ENCODE measurements around the gene ALDH2. TPM values are rescaled to one million over a fixed set of nuclear protein-coding genes. Genes with fewer than 3 reads are reported as not detected.

The ALDH2 gene
- total and polyA plus RNA-seq, 11 donors: 135 to 303 (median 248) TPM

- intact Hi-C loops (cut with DNase I): no loop called here
- ATAC-seq (no peak), DNase-seq (no peak)
- no peaks in the 10 kb centered on the region for H3K36me3 ChIP-seq
- H3K4me3 ChIP-seq: no peak overlapping the region
- H3K9me3 ChIP-seq: no peaks in the 10 kb centered on the region
- TF ChIP-seq, protein P1, sequence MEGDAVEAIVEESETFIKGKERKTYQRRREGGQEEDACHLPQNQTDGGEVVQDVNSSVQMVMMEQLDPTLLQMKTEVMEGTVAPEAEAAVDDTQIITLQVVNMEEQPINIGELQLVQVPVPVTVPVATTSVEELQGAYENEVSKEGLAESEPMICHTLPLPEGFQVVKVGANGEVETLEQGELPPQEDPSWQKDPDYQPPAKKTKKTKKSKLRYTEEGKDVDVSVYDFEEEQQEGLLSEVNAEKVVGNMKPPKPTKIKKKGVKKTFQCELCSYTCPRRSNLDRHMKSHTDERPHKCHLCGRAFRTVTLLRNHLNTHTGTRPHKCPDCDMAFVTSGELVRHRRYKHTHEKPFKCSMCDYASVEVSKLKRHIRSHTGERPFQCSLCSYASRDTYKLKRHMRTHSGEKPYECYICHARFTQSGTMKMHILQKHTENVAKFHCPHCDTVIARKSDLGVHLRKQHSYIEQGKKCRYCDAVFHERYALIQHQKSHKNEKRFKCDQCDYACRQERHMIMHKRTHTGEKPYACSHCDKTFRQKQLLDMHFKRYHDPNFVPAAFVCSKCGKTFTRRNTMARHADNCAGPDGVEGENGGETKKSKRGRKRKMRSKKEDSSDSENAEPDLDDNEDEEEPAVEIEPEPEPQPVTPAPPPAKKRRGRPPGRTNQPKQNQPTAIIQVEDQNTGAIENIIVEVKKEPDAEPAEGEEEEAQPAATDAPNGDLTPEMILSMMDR (IDR thresholded peaks at IDR 0.05): no peak
- TF ChIP-seq POLR2A (IDR thresholded peaks at IDR 0.05): no peak
- WGBS, 4 donors: 92 to 98% (median 95%) methylated on average over 7 of the region's 7 CpGs
- peaks cover 0 to 7% (median 0%) of the 10 kb centered on the region in 12 donors for H3K4me1 ChIP-seq
- no peak overlapping the region for H3K27ac ChIP-seq
- no peaks in the 10 kb centered on the region for H3K27me3 ChIP-seq
Measured at GRCh38 chr12:111858778-111859177, 92.0 kb downstream of the ALDH2 start.

- H3K4me3 ChIP-seq: no peak overlapping the region
- no peak for DNase-seq
- intact Hi-C loops (cut with DNase I): no loop called here
- H3K9me3 ChIP-seq: no peaks in the 10 kb centered on the region
- no peak for TF ChIP-seq POLR2A (IDR thresholded peaks at IDR 0.05)
- TF ChIP-seq, protein P1 (IDR thresholded peaks at IDR 0.05): no peak
- H3K36me3 ChIP-seq: peaks cover 0 to 56% (median 42%) of the 10 kb centered on the region in 9 donors
- 82 to 98% (median 96%) methylated on average over 1 of the region's 1 CpG for WGBS, 4 donors
- peaks cover 0 to 3% (median 0%) of the 10 kb centered on the region in 12 donors for H3K4me1 ChIP-seq
- ATAC-seq: no peak
- H3K27ac ChIP-seq: no peak overlapping the region
- no peaks in the 10 kb centered on the region for H3K27me3 ChIP-seq
Measured at GRCh38 chr12:111864913-111865312, 98.2 kb downstream of the ALDH2 start.

Small RNA genes lying within 50 kb of the gene (microRNA-seq; reads per million reads assigned to microRNA genes)
- 0 to 1.0 (median 0.38) reads per million in 4 donors for gene MIR6761

Other genes starting within 250 kb of the ALDH2 start
- 10 to 100 TPM; 34.7 to 59.3 (median 48.8) TPM for gene ATXN2, start 167.6 kb upstream of the ALDH2 start, total RNA-seq
- gene ATXN2, start 167.6 kb upstream of the ALDH2 start, polyA plus RNA-seq: 10 to 100 TPM; 23.6 to 35.0 TPM
- gene BRAP, start 81.0 kb upstream of the ALDH2 start, total RNA-seq: 10 to 100 TPM; 12.1 to 19.7 (median 15.9) TPM
- gene BRAP, start 81.0 kb upstream of the ALDH2 start, polyA plus RNA-seq: 10 to 100 TPM in 1 of 2 donors, 1 to 10 TPM in 1; 6.7 to 10.2 TPM
- gene ACAD10, start 80.9 kb upstream of the ALDH2 start, total RNA-seq: 10 to 100 TPM; 18.0 to 46.0 (median 28.6) TPM
- gene ACAD10, start 80.9 kb upstream of the ALDH2 start, polyA plus RNA-seq: 10 to 100 TPM; 10.7 to 26.4 TPM
- gene MAPKAPK5, start 75.3 kb downstream of the ALDH2 start, total RNA-seq: 10 to 100 TPM; 20.2 to 28.7 (median 25.2) TPM
- 10 to 100 TPM in 1 of 2 donors, 1 to 10 TPM in 1; 8.0 to 27.5 TPM for gene MAPKAPK5, start 75.3 kb downstream of the ALDH2 start, polyA plus RNA-seq
- gene TMEM116, start 246.2 kb downstream of the ALDH2 start, total RNA-seq: 10 to 100 TPM; 25.7 to 63.6 (median 44.3) TPM
- 10 to 100 TPM; 19.6 to 26.3 TPM for gene TMEM116, start 246.2 kb downstream of the ALDH2 start, polyA plus RNA-seq
- gene ERP29, start 246.5 kb downstream of the ALDH2 start, total RNA-seq: 10 to 100 TPM; 22.5 to 92.5 (median 55.9) TPM
- gene ERP29, start 246.5 kb downstream of the ALDH2 start, polyA plus RNA-seq: 10 to 100 TPM; 43.3 to 58.1 TPM